ENCODE data around the gene ARHGAP21.

The ARHGAP21 gene

DNA sequence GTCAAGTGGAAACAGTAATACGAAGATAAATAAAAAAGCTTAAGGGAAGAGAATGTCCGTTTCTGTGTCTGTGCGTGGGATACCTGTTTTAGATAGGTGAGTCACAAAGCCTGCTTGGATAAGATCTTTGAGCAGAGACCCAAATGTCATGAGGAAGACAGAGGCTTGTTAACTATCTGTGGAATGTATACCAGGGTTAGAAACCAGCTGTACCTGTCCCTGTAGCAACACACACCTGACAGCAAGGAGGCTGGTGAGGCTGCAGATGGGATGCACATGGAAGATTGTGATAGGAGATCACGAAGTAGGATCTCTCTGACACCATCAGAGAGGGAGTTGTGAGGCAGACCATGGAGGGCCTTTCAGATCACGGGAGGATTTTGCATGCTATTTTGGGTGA is 105.3 kb downstream of the ARHGAP21 start:
- Histone ChIP-seq H3K27ac (no peak overlapping the region), H3K9me3 (ENCODE audit: low read depth, low read length) (no peaks in the 10 kb centered on the region), H3K4me3 (no peak overlapping the region), H3K36me3 (ENCODE audit: insufficient read depth, low read length) (no peaks in the 10 kb centered on the region), H3K9ac (ENCODE audit: insufficient read length) (no peak overlapping the region)
- TF ChIP-seq POLR2AphosphoS5 (IDR thresholded peaks at IDR 0.05; ENCODE audit: borderline replicate concordance, low read depth, low read length) (no peak), EZH2 (IDR thresholded peaks at IDR 0.05) (no peak)
- DNase-seq (ENCODE audit: low read depth, low spot score), result no peak

GRCh38 chr10:24617771-24618396 is 105.8 kb downstream of the ARHGAP21 start:
- Histone ChIP-seq H3K27ac (no peak overlapping the region), H3K36me3 (ENCODE audit: insufficient read depth, low read length) (no peaks in the 10 kb centered on the region), H3K4me3 (no peak overlapping the region), H3K9me3 (ENCODE audit: low read depth, low read length) (no peaks in the 10 kb centered on the region), H3K9ac (ENCODE audit: insufficient read length) (no peak overlapping the region)
- no peak for TF ChIP-seq EZH2 (IDR thresholded peaks at IDR 0.05)
- no peak for TF ChIP-seq FOXP2 (optimal IDR thresholded peaks at IDR 0.05; ENCODE audit: control extremely low read depth, extremely low read length, insufficient read depth)
- TF ChIP-seq POLR2AphosphoS5 (IDR thresholded peaks at IDR 0.05; ENCODE audit: borderline replicate concordance, low read depth, low read length), result no peak
- peak; percentile 8 for DNase-seq (ENCODE audit: low read depth, low spot score)

- Histone ChIP-seq H3K36me3 (ENCODE audit: insufficient read depth, low read length) (no peaks in the 10 kb centered on the region), H3K27ac (no peak overlapping the region)
- no peak for DNase-seq (ENCODE audit: low read depth, low spot score)
Observed at GRCh38 chr10:24616536-24616935, 107.2 kb downstream of the ARHGAP21 start.

GRCh38 chr10:24606021-24606420 is 117.7 kb downstream of the ARHGAP21 start:
- Histone ChIP-seq H3K4me3 (no peak overlapping the region), H3K9ac (ENCODE audit: insufficient read length) (no peak overlapping the region), H3K9me3 (ENCODE audit: low read depth, low read length) (no peaks in the 10 kb centered on the region), H3K27ac (no peak overlapping the region), H3K36me3 (ENCODE audit: insufficient read depth, low read length) (no peaks in the 10 kb centered on the region; the same call in 1 of the 2 replicates)
- TF ChIP-seq EZH2 (IDR thresholded peaks at IDR 0.05), result no peak
- no peak for TF ChIP-seq FOXP2 (optimal IDR thresholded peaks at IDR 0.05; ENCODE audit: control extremely low read depth, extremely low read length, insufficient read depth)
- TF ChIP-seq POLR2AphosphoS5 (IDR thresholded peaks at IDR 0.05; ENCODE audit: borderline replicate concordance, low read depth, low read length), result no peak
- DNase-seq (ENCODE audit: low read depth, low spot score), result no peak

More at GRCh38 chr10:24616536-24616935, 107.2 kb downstream of the ARHGAP21 start:
- Histone ChIP-seq H3K4me3 (no peak overlapping the region), H3K9ac (ENCODE audit: insufficient read length) (no peak overlapping the region), H3K9me3 (ENCODE audit: low read depth, low read length) (no peaks in the 10 kb centered on the region)
- TF ChIP-seq FOXP2 (optimal IDR thresholded peaks at IDR 0.05; ENCODE audit: control extremely low read depth, extremely low read length, insufficient read depth) (no peak), EZH2 (IDR thresholded peaks at IDR 0.05) (no peak), POLR2AphosphoS5 (IDR thresholded peaks at IDR 0.05; ENCODE audit: borderline replicate concordance, low read depth, low read length) (no peak)

GRCh38 chr10:24605141-24605540 is 118.5 kb downstream of the ARHGAP21 start:
- H3K9ac ChIP-seq (ENCODE audit: insufficient read length), result no peak overlapping the region
- TF ChIP-seq POLR2AphosphoS5 (IDR thresholded peaks at IDR 0.05; ENCODE audit: borderline replicate concordance, low read depth, low read length), result no peak
- H3K27ac ChIP-seq, result no peak overlapping the region
- H3K9me3 ChIP-seq (ENCODE audit: low read depth, low read length), result no peaks in the 10 kb centered on the region
- no peak overlapping the region for H3K4me3 ChIP-seq
- DNase-seq (ENCODE audit: low read depth, low spot score), result no peak
- H3K36me3 ChIP-seq (ENCODE audit: insufficient read depth, low read length), result no peaks in the 10 kb centered on the region; the same call in 1 of the 2 replicates

DNA sequence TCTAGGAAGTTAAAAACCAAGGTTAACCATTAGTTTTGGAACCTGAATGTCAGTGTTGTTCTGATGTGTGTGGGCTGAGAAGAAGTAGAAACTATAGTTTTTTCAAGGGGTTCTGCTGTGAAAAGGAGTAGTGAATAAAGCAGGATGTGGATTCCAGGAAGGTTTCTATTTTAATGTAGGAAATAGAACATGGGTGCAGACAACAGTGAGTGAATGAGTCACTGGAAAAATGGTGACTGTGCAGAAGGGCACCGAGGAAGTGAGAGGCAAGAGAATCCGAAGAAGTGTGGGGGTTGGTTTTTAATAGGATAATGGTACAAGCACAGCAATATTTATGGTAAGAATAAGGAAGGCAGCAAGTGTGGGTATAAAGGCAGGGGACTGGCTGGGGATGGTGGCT is 120.4 kb downstream of the ARHGAP21 start:
- Histone ChIP-seq H3K27ac (no peak overlapping the region), H3K9me3 (ENCODE audit: low read depth, low read length) (no peaks in the 10 kb centered on the region), H3K36me3 (ENCODE audit: insufficient read depth, low read length) (no peaks in the 10 kb centered on the region; the same call in 1 of the 2 replicates), H3K9ac (ENCODE audit: insufficient read length) (no peak overlapping the region), H3K4me3 (no peak overlapping the region)
- TF ChIP-seq POLR2AphosphoS5 (IDR thresholded peaks at IDR 0.05; ENCODE audit: borderline replicate concordance, low read depth, low read length) (no peak), EZH2 (IDR thresholded peaks at IDR 0.05) (no peak), FOXP2 (optimal IDR thresholded peaks at IDR 0.05; ENCODE audit: control extremely low read depth, extremely low read length, insufficient read depth) (no peak)
- no peak for DNase-seq (ENCODE audit: low read depth, low spot score)

DNA sequence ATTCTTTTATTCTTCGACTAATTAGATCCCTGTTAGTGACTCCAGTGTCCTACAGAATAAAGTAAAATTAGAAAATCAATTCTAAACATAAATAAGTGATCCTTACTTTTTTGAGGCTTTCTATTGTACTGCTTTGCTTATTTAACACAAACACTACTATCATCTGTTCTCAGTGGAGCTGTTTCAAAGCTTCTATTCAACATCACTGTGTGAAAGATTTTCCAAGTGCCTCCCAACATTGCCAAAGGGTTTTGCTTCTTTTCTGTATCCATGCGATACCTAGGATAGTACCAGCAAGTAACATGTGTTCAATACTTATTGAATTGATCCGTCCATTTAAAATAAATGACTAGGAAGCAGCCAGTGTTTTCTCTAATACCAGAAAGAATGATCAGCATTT is 125.7 kb downstream of the ARHGAP21 start:
- Histone ChIP-seq H3K36me3 (ENCODE audit: insufficient read depth, low read length) (peaks cover 4% of the 10 kb centered on the region), H3K9me3 (ENCODE audit: low read depth, low read length) (no peaks in the 10 kb centered on the region)

GRCh38 chr10:24597426-24597825 is 126.3 kb downstream of the ARHGAP21 start:
- H3K27ac ChIP-seq, result no peak overlapping the region
- DNase-seq (ENCODE audit: low read depth, low spot score), result no peak
- no peak overlapping the region for H3K4me3 ChIP-seq
- no peak overlapping the region for H3K9ac ChIP-seq (ENCODE audit: insufficient read length)
- H3K36me3 ChIP-seq (ENCODE audit: insufficient read depth, low read length), result peaks cover 6% of the 10 kb centered on the region
- no peak for TF ChIP-seq FOXP2 (optimal IDR thresholded peaks at IDR 0.05; ENCODE audit: control extremely low read depth, extremely low read length, insufficient read depth)
- TF ChIP-seq EZH2 (IDR thresholded peaks at IDR 0.05), result no peak
- no peak for TF ChIP-seq POLR2AphosphoS5 (IDR thresholded peaks at IDR 0.05; ENCODE audit: borderline replicate concordance, low read depth, low read length)
- H3K9me3 ChIP-seq (ENCODE audit: low read depth, low read length), result no peaks in the 10 kb centered on the region

More for the DNA sequence above, 125.7 kb downstream of the ARHGAP21 start:
- Histone ChIP-seq H3K27ac (no peak overlapping the region), H3K4me3 (no peak overlapping the region), H3K9ac (ENCODE audit: insufficient read length) (no peak overlapping the region)
- DNase-seq (ENCODE audit: low read depth, low spot score), result no peak
- TF ChIP-seq EZH2 (IDR thresholded peaks at IDR 0.05) (no peak), FOXP2 (optimal IDR thresholded peaks at IDR 0.05; ENCODE audit: control extremely low read depth, extremely low read length, insufficient read depth) (no peak), POLR2AphosphoS5 (IDR thresholded peaks at IDR 0.05; ENCODE audit: borderline replicate concordance, low read depth, low read length) (no peak)

All from SK-N-MC (cell line).